NCI-H1092 treated with DMSO at 0.1 percent for 48 hours (cell line): Measurements from ENCODE around the gene ABCA8.

Experiments
- DNase-seq: peaks from one replicate; lab custom pipeline; 2025; lab: John Stamatoyannopoulos, UW

Gene ABCA8

GRCh38 chr17:68942389-68942788 lies 12.8 kb downstream of the ABCA8 start:
- no peak for DNase-seq

- no peak for DNase-seq
Measured at GRCh38 chr17:68941761-68942160, 13.4 kb downstream of the ABCA8 start.

GRCh38 chr17:68939195-68939594 lies 16.0 kb downstream of the ABCA8 start:
- no peak for DNase-seq

- DNase-seq: no peak
Measured at GRCh38 chr17:68937890-68938514, 17.2 kb downstream of the ABCA8 start.

GRCh38 chr17:68927516-68927915 lies 27.7 kb downstream of the ABCA8 start:
- no peak for DNase-seq

GRCh38 chr17:68924793-68925720 lies 30.1 kb downstream of the ABCA8 start:
- no peak for DNase-seq

GRCh38 chr17:68910789-68911431 lies 44.3 kb downstream of the ABCA8 start:
- no peak for DNase-seq

- no peak for DNase-seq
Measured at GRCh38 chr17:68910251-68910705, 44.9 kb downstream of the ABCA8 start.

- no peak for DNase-seq
Measured at GRCh38 chr17:68909066-68909465, 46.1 kb downstream of the ABCA8 start.

GRCh38 chr17:68908045-68908444 lies 47.1 kb downstream of the ABCA8 start:
- no peak for DNase-seq

- no peak for DNase-seq
Measured at GRCh38 chr17:68906638-68907037, 48.6 kb downstream of the ABCA8 start.

GRCh38 chr17:68903286-68903685 lies 51.9 kb downstream of the ABCA8 start:
- DNase-seq: no peak

- no peak for DNase-seq
Measured at GRCh38 chr17:68897557-68897956, 57.6 kb downstream of the ABCA8 start.

- DNase-seq: no peak
Measured at GRCh38 chr17:68892658-68893057, 62.5 kb downstream of the ABCA8 start.

- no peak for DNase-seq
Measured at GRCh38 chr17:68892193-68892592, 63.0 kb downstream of the ABCA8 start.

- no peak for DNase-seq
Measured at GRCh38 chr17:68886401-68886800, 68.8 kb downstream of the ABCA8 start.

- no peak for DNase-seq
Measured at GRCh38 chr17:68884888-68885287, 70.3 kb downstream of the ABCA8 start.

- DNase-seq: no peak
Measured at GRCh38 chr17:68878226-68878885, 76.8 kb downstream of the ABCA8 start.

GRCh38 chr17:68871447-68871846 lies 83.7 kb downstream of the ABCA8 start:
- DNase-seq: no peak

GRCh38 chr17:68870976-68871375 lies 84.2 kb downstream of the ABCA8 start:
- no peak for DNase-seq

- DNase-seq: no peak
Measured at GRCh38 chr17:68870161-68870826, 84.9 kb downstream of the ABCA8 start.

GRCh38 chr17:68868708-68869107 lies 86.5 kb downstream of the ABCA8 start:
- DNase-seq: no peak
